Psoas muscle (tissue), 8 donors: ENCODE results near the gene SLC14A1. TPM values are rescaled to one million over a fixed set of nuclear protein-coding genes. Genes with fewer than 3 reads are reported as not detected.

ENCODE experiments used
- ATAC-seq, 4 donors: fragments of 200-7000 bp; cut with Tn5 transposase; one replicate each; pipeline ENCODE4 v1.9.1; 2020; ENCODE audit warnings: moderate library complexity in 3 of 4, mild to moderate bottlenecking in 2 of 4
- DNase-seq, 2 donors: peaks; one replicate each; pipeline ENCODE4 v3.0.0-alpha.2; 2020
- H3K27ac ChIP-seq: fragments of 200-600 bp; one replicate; pipeline ENCODE4 v1.8.0; 2022
- H3K27me3 ChIP-seq, 3 donors: fragments of 200-600 bp in 1 of 3; one replicate each; pipeline versions ENCODE4 v1.6.1 to v1.8.0; 2013 to 2022; ENCODE audit warnings: low read length in 2 of 3, mild to moderate bottlenecking in 2 of 3, moderate library complexity in 1 of 3; ENCODE audit not compliant: insufficient read depth in 3 of 3
- H3K36me3 ChIP-seq, 2 donors: fragments of 200-600 bp in 1 of 2; one replicate each; pipeline versions ENCODE4 v1.6.1 to v1.8.0; 2013 to 2022; ENCODE audit warnings: low read depth in 1 of 2, mild to moderate bottlenecking in 1 of 2, moderate library complexity in 1 of 2; ENCODE audit not compliant: insufficient read depth in 1 of 2
- H3K4me1 ChIP-seq: fragments of 200-600 bp; one replicate; pipeline ENCODE4 v1.8.0; 2022
- H3K4me3 ChIP-seq: fragments of 200-600 bp; one replicate; pipeline ENCODE4 v1.8.0; 2022; ENCODE audit warnings: mild to moderate bottlenecking
- H3K9me3 ChIP-seq: fragments of 200-600 bp; one replicate; pipeline ENCODE4 v1.8.0; 2022
- WGBS, 3 donors: extraction: QIAGEN DNeasy Blood & Tissue Kit; methylation state at CpG; one replicate each; pipeline versions ENCODE4 v1.1.6 to v1.1.7; 2013; 5-methylcytosine and 5-hydroxymethylcytosine counted together
- intact Hi-C, 2 donors: fragments of 100-400 bp; cut with DNase I; formaldehyde crosslinking; loops; one replicate each; pipeline versions ENCODE4 v1.11.0 to v1.14.2; 2022
- polyA plus RNA-seq, 3 donors: library from polyadenylated mRNA; stranded (reverse); fragments of 200-250 nt; gene quantifications; one replicate each; pipeline ENCODE4 v1.2.3, GENCODE V29; 2013
- total RNA-seq, 4 donors: library from RNA; stranded (reverse); fragmentation: NEBNext Ultra II Directional in 2 of 4; extraction: Animal tissue kit (Norgen Biotek cat#: 25700) in 2 of 4; gene quantifications; one replicate each; pipeline versions ENCODE4 v1.2.1 to v1.2.4, GENCODE V29; 2021 to 2023
- TF ChIP-seq, protein P1 (sequence below): fragments of 200-600 bp; IDR thresholded peaks from one replicate; pipeline ENCODE4 v1.8.0; 2022; ENCODE audit warnings: antibody characterized with exemption
- donor health status: healthy with polysubstance abuse.
- donor health status: DM: no; HTN: no; CAD: no; lungs with moderate emphysema.
- donor health status: Bipolar disorder and iron deficiency.
- donor health status: healthy.
- donor health status: DM: yes; HTN: yes; CAD: no.
- donor health status: DM: no; HTN: no; CAD: no.
- donor health status: DM: no; HTN: no; CAD: no.
- donor health status: DM: yes; HTN: yes; CAD: no.

The SLC14A1 gene
- total and polyA plus RNA-seq, 7 donors = 1.3 to 10.9 (median 4.8) TPM

DNA sequence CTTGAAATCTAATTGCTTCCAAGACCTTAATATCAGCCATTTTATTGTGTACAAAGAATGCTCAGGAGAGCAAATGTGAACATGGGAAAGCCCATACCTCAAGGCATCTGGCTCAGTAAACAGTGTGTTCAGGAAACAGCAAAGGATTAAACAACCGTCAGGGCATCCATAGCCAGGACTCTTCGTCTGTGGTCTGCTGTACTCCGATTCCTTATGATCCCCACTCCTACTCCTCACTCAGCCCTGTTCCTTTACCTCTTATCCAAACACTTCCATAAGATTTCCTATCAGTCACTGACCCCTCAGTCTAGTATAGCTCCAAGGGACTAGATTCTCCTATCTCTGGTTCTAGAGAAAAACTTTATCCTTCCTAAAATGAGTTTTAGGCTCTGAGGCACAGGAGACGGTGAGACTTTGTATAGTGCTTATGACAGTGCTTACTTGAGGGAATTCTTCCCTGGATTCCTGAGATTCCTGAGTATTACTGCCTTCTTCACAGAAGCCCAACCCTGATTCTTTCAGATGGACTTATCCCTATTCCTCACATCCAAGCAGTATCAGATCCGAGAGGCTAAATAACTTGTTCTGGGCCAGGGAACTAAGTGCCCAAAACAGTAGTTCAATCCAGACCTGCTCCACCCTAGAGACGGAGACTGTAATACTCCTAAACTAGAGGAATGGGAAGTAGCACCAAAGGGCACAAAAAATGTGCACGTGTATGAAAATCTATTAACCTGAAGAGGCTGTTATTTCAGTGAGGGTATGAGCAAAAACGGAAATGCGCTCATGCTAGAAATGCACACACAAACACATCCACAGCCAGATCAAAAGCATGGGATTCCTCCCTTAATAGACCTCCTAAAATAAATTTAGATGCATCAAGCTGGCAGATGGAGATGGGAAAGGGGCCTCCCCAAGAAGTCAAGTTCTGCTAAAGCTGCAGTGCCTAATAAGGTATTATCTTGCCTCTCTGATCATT, 59.4 kb downstream of the SLC14A1 start:
- ATAC-seq (no peak), DNase-seq (no peak)
- 72 to 76% (median 73%) methylated on average over 9 of the region's 9 CpGs for WGBS, 3 donors
- Histone ChIP-seq H3K27me3 (peaks cover 0 to 4% (median 2%) of the 10 kb centered on the region in 3 donors), H3K9me3 (no peaks in the 10 kb centered on the region), H3K4me3 (no peak overlapping the region), H3K27ac (no peak overlapping the region), H3K36me3 (no peaks in the 10 kb centered on the region), H3K4me1 (no peaks in the 10 kb centered on the region)
- TF ChIP-seq, protein P1, sequence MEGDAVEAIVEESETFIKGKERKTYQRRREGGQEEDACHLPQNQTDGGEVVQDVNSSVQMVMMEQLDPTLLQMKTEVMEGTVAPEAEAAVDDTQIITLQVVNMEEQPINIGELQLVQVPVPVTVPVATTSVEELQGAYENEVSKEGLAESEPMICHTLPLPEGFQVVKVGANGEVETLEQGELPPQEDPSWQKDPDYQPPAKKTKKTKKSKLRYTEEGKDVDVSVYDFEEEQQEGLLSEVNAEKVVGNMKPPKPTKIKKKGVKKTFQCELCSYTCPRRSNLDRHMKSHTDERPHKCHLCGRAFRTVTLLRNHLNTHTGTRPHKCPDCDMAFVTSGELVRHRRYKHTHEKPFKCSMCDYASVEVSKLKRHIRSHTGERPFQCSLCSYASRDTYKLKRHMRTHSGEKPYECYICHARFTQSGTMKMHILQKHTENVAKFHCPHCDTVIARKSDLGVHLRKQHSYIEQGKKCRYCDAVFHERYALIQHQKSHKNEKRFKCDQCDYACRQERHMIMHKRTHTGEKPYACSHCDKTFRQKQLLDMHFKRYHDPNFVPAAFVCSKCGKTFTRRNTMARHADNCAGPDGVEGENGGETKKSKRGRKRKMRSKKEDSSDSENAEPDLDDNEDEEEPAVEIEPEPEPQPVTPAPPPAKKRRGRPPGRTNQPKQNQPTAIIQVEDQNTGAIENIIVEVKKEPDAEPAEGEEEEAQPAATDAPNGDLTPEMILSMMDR = no peak
- intact Hi-C loops = no loop called here

DNA sequence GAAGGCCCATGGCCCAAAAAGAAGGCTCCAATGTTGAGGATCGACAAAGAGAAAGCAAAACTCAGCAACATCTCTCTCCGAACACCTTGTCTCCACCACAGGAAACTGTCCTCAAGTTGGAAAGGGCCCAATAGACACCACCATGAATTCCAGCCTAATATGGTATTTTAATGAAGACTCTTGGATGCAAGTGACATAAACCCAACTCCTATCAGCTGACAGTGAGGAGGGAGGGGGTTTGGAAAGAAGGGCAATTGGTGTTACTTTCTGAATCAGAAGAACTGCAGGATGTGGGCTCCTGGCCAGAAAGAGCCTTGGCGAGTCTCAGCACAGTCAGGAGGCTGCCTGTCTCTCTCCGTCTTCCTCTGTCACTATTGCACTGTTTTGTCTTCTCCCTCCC, 61.2 kb downstream of the SLC14A1 start:
- no peak overlapping the region for H3K27ac ChIP-seq
- no peak overlapping the region for H3K4me3 ChIP-seq
- no peak for DNase-seq
- peaks cover 0 to 4% (median 0%) of the 10 kb centered on the region in 3 donors for H3K27me3 ChIP-seq
- no peak for ATAC-seq
- WGBS, 3 donors = 44 to 56% (median 52%) methylated on average over 4 of the region's 4 CpGs
- H3K4me1 ChIP-seq = no peaks in the 10 kb centered on the region
- H3K9me3 ChIP-seq = no peaks in the 10 kb centered on the region
- intact Hi-C loops = no loop called here
- TF ChIP-seq, protein P1 = no peak
- no peaks in the 10 kb centered on the region for H3K36me3 ChIP-seq

DNA sequence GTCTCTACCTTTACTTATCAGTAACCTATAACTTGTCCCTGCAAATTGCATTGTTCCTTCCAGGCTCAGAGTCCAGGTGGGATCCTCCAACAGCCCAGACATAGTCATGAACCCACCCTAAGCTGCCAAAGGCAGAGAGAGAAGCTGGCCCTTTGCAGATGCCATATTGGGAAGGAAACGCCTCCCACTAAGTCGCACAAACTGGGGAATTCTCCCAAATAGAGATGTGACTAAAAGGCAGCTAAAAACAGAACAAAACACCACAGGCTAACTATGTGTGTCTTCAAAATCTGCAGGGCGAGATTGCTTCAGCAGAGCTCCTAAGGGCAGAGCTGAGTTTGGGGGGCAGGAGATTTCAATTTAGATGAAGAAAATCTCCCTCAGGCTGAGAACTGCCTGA, 63.0 kb downstream of the SLC14A1 start:
- 93 to 94% (median 93%) methylated on average over 3 of the region's 3 CpGs for WGBS, 3 donors

DNA sequence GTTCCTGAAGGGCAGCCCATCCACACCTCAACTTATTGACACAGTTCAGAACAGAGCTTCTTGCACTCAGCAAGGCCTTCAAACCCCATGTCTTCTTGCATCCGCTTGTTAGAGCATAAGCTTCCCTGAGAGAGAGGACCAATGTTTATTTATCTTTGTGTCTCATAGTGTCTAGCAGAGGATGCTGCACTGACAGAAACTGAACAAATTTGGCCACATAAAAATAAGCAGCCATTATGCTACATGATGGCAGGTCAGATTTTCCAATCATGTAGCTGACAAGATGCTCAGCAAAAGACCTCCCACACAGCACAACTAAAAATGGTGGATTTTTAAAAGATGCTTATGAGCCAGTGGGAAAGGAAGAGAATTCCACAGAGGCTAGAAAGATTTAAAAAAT, 63.4 kb downstream of the SLC14A1 start:
- no peak overlapping the region for H3K27ac ChIP-seq
- intact Hi-C loops = no loop called here
- no peak overlapping the region for H3K4me3 ChIP-seq
- no peaks in the 10 kb centered on the region for H3K9me3 ChIP-seq
- ATAC-seq = no peak
- 95 to 96% (median 96%) methylated on average over 1 of the region's 1 CpG for WGBS, 3 donors
- no peaks in the 10 kb centered on the region for H3K4me1 ChIP-seq
- TF ChIP-seq, protein P1 = no peak
- no peaks in the 10 kb centered on the region for H3K36me3 ChIP-seq
- DNase-seq = no peak
- no peaks in the 10 kb centered on the region for H3K27me3 ChIP-seq

More for the DNA sequence above, 63.0 kb downstream of the SLC14A1 start:
- H3K4me3 ChIP-seq = no peak overlapping the region
- ATAC-seq (no peak), DNase-seq (no peak)
- intact Hi-C loops = no loop called here
- no peaks in the 10 kb centered on the region for H3K36me3 ChIP-seq
- H3K27ac ChIP-seq = no peak overlapping the region
- H3K4me1 ChIP-seq = no peaks in the 10 kb centered on the region
- peaks cover 0 to 2% (median 0%) of the 10 kb centered on the region in 3 donors for H3K27me3 ChIP-seq
- TF ChIP-seq, protein P1 = no peak
- no peaks in the 10 kb centered on the region for H3K9me3 ChIP-seq
